NCI-H345 treated with DMSO at 0.1 percent for 48 hours (cell line): ENCODE results near the gene FAM177A1.

Experiments used
- DNase-seq: peaks from one replicate; lab custom pipeline; 2025; ENCODE audit not compliant: unreplicated experiment; lab: John Stamatoyannopoulos, UW

FAM177A1 gene

DNA sequence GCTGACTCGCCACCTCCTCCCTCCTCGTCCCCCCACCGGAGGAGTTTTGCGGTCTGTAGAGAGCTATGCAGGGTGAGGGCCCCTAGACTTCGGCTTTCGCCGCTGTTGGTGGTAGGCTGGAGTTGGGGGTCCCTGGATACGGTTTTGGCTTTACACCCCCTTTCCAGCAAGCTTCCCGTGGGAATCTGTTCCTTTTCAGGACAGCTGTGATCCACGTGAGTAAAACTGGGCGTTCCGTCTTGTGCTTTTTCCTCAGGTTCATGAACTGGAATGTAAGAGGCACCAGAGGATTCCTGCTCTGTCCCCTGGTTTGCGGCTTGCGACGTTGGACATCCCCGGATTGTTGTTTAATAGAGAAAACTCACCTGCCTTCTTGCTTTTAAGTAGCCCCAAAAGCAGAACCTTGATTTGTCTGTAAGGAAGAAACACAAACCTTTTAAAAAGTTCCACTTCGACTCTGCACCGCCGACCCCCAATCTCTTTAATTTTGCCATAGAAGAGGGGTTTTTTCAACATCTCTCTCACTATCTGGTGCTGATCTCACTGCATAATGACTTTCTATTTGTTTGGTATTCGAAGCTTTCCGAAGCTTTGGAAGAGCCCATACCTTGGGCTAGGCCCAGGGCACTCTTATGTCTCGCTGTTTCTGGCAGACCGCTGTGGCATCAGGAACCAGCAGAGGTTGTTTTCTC, 76.8 kb downstream of the FAM177A1 start:
- peak; percentile 49 for DNase-seq

DNA sequence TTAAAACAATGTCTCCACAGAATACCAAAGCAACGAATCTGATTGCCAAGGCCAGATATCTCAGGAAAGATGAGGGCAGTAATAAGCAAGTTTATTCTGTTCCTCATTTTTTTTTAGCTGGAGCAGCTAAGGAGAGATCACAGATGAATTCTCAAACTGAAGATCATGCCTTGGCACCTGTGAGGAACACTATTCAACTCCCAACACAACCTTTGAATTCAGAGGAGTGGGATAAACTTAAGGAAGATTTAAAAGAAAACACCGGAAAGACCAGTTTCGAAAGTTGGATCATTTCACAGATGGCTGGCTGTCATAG, 77.3 kb downstream of the FAM177A1 start:
- no peak for DNase-seq

DNA sequence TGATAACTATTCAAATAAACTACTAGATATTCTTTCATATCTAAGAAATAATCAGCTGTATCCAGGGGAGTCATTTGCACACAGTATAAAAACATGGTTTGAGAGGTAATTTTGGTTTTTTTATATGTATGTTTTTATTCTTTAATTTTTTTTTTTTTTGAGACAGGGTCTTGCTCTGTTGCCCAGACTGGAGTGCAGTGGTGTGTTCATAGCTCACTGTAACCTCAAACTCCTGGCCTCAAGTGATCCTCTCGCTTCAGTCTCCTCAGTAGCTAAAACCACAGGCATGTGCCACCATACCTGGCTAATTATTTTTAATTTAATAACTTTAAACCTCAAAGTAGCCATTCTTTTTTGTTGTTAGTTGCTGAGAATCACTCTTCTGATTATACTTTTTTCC, 78.1 kb downstream of the FAM177A1 start:
- DNase-seq, result no peak
